RWPE1 (cell line): Measurements from ENCODE around the gene C11orf71.

Experiments used
- CTCF ChIA-PET: fragments of 350-600 bp; sonication (Branson Sonifier 250); formaldehyde crosslinking; extraction: SDS; loops from one replicate; lab custom pipeline; 2021; lab: Yijun Ruan, JAX
- POLR2A ChIA-PET: fragments of 400-600 bp; formaldehyde crosslinking; extraction: SDS; loops from one replicate; lab custom pipeline; 2020; ENCODE audit warnings: antibody characterized with exemption; ENCODE audit not compliant: low non-redundant PET; lab: Yijun Ruan, JAX
- DNase-seq: peaks from one replicate; pipeline ENCODE4 v3.0.0; 2012; ENCODE audit warnings: low spot score
- H3K27ac ChIP-seq: fragments of 450-650 bp; 2 replicates; pipeline ENCODE4 v1.5.1; 2017
- CTCF ChIP-seq: fragments of 450-650 bp; conservative IDR thresholded peaks from 2 replicates; pipeline ENCODE4 v1.5.1; 2017; ENCODE audit warnings: low read depth, mild to moderate bottlenecking

C11orf71 gene

GRCh38 chr11:114400216-114400914 lies at the start of gene C11orf71, which contains the start of gene RBM7:
Gene C11orf71, minus strand, starts transcription at chr11:114400511. Its CDS starts 180 bp downstream, at chr11:114400331.
Gene RBM7, plus strand, starts transcription at chr11:114400666. Its CDS starts 6 bp downstream, at chr11:114400672.
- POLR2A ChIA-PET: no interaction called here
- CTCF ChIA-PET: interaction anchor here (0.6 to 0.8 kb wide), 4 partner anchors 31 to 1156 kb away, joined by 3 to 4 read pairs (median 4); no protein-coding TSS in a partner anchor
- DNase-seq: peak; percentile 95
- H3K27ac ChIP-seq: peak within 1 kb of the TSS; percentile 96
- no peak for TF ChIP-seq CTCF

GRCh38 chr11:114449845-114450244 lies 49.5 kb upstream of the C11orf71 start:
- TF ChIP-seq CTCF: no peak
- POLR2A ChIA-PET: no interaction called here
- CTCF ChIA-PET: no interaction called here
- no peak for DNase-seq
- H3K27ac ChIP-seq: no peak overlapping the region

GRCh38 chr11:114448749-114449482 lies 48.6 kb upstream of the C11orf71 start:
- CTCF ChIA-PET: no interaction called here
- POLR2A ChIA-PET: no interaction called here
- DNase-seq: no peak
- no peak for TF ChIP-seq CTCF
- H3K27ac ChIP-seq: no peak overlapping the region

GRCh38 chr11:114447892-114448291 lies 47.6 kb upstream of the C11orf71 start:
- CTCF ChIA-PET: interaction anchor here (0.5 kb wide), 1 partner anchor 115 kb away, joined by 4 read pairs; no protein-coding TSS in a partner anchor
- no peak for DNase-seq
- TF ChIP-seq CTCF: no peak
- POLR2A ChIA-PET: no interaction called here
- no peak overlapping the region for H3K27ac ChIP-seq

- CTCF ChIA-PET: interaction anchor here (0.5 kb wide), 1 partner anchor 115 kb away, joined by 4 read pairs; no protein-coding TSS in a partner anchor
- TF ChIP-seq CTCF: no peak
- no peak for DNase-seq
- H3K27ac ChIP-seq: no peak overlapping the region
- POLR2A ChIA-PET: no interaction called here
Measured at GRCh38 chr11:114447444-114447843, 47.1 kb upstream of the C11orf71 start.

- ChIA-PET CTCF (interaction anchor here (0.6 kb wide), 2 partner anchors 103 to 450 kb away, joined by 3 to 5 read pairs; no protein-coding TSS in a partner anchor), POLR2A (no interaction called here)
- TF ChIP-seq CTCF: no peak
- DNase-seq: no peak
- H3K27ac ChIP-seq: no peak overlapping the region
Measured at GRCh38 chr11:114442536-114442935, 42.2 kb upstream of the C11orf71 start.
